GM21360 (cell line): ENCODE data around the gene CLDN19.
"Not testable (repeated sequence)": the region's sequence is repeated elsewhere in the genome, so short reads cannot be mapped to it uniquely, and the experiment has no call there.

Experiments
- ATAC-seq: cut with Tn5 transposase; IDR thresholded peaks from one replicate; pipeline ENCODE4 v1.9.1; 2021; ENCODE audit warnings: mild to moderate bottlenecking, moderate library complexity; ENCODE audit not compliant: unreplicated experiment

The CLDN19 gene

GRCh38 chr1:42740851-42741580, 980 bp upstream of the CLDN19 start:
- ATAC-seq, result no peak

- ATAC-seq, result no peak
Observed at GRCh38 chr1:42738678-42739226, 1.3 kb downstream of the CLDN19 start.

- no peak for ATAC-seq
Observed at GRCh38 chr1:42737986-42738677, 1.9 kb downstream of the CLDN19 start.

- ATAC-seq, result no peak
Observed at GRCh38 chr1:42737257-42737656, 2.8 kb downstream of the CLDN19 start.

GRCh38 chr1:42736571-42737200, 3.4 kb downstream of the CLDN19 start:
- no peak for ATAC-seq

GRCh38 chr1:42736152-42736551, 3.9 kb downstream of the CLDN19 start:
- no peak for ATAC-seq

GRCh38 chr1:42735477-42736105, 4.4 kb downstream of the CLDN19 start:
- ATAC-seq, result no peak

GRCh38 chr1:42735056-42735455, 5.0 kb downstream of the CLDN19 start:
- ATAC-seq, result no peak

GRCh38 chr1:42734201-42735035, 5.6 kb downstream of the CLDN19 start:
- ATAC-seq, result no peak

GRCh38 chr1:42733415-42734200, 6.4 kb downstream of the CLDN19 start:
- ATAC-seq, result no peak

GRCh38 chr1:42732126-42732680, 7.8 kb downstream of the CLDN19 start:
- ATAC-seq, result no peak

GRCh38 chr1:42731585-42731984, 8.5 kb downstream of the CLDN19 start:
- no peak for ATAC-seq

GRCh38 chr1:42730988-42731387, 9.0 kb downstream of the CLDN19 start:
- no peak for ATAC-seq

- ATAC-seq, result no peak
Observed at GRCh38 chr1:42730002-42730401, 10.0 kb downstream of the CLDN19 start.

- ATAC-seq, result not testable (repeated sequence)
Observed at GRCh38 chr1:42725820-42726219, 14.2 kb downstream of the CLDN19 start.

GRCh38 chr1:42723511-42723910, 16.5 kb downstream of the CLDN19 start:
- ATAC-seq, result no peak

- not testable (repeated sequence) for ATAC-seq
Observed at GRCh38 chr1:42722403-42722802, 17.6 kb downstream of the CLDN19 start.

GRCh38 chr1:42721926-42722325, 18.1 kb downstream of the CLDN19 start:
- no peak for ATAC-seq

- no peak for ATAC-seq
Observed at GRCh38 chr1:42720868-42721267, 19.2 kb downstream of the CLDN19 start.
